ENCODE data around the gene GGT1. TPM values are rescaled to one million over a fixed set of nuclear protein-coding genes. Genes with fewer than 3 reads are reported as not detected.
"Not testable (repeated sequence)": the region's sequence is repeated elsewhere in the genome, so short reads cannot be mapped to it uniquely, and the experiment has no call there.

The GGT1 gene
- total RNA-seq, 4 donors from 2014 or later: 0.61 to 7.7 (median 1.2) TPM

DNA sequence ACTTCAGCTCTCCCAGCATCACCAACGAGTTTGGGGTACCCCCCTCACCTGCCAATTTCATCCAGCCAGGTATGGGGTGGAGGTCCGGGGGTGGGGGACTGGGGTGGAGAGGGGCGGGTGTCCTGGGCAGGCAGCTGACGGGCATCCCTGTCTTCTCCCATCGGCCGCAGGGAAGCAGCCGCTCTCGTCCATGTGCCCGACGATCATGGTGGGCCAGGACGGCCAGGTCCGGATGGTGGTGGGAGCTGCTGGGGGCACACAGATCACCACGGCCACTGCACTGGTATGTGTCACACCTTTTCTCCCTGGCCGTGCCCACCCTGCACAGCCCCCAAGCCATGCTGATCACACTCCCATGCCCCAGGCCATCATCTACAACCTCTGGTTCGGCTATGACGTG is 24.9 kb downstream of the GGT1 start:
- DNase-seq; H3K27ac ChIP-seq; H3K36me3 ChIP-seq; intact Hi-C loops (cut with DNase I); H3K9me3 ChIP-seq; H3K4me3 ChIP-seq; H3K27me3 ChIP-seq: not testable (repeated sequence)
- peaks cover 0 to 15% (median 0%) of the 10 kb centered on the region in 3 donors for H3K4me1 ChIP-seq
- no CpG with 5 or more reads among the region's 16 CpGs for WGBS, 2 donors

DNA sequence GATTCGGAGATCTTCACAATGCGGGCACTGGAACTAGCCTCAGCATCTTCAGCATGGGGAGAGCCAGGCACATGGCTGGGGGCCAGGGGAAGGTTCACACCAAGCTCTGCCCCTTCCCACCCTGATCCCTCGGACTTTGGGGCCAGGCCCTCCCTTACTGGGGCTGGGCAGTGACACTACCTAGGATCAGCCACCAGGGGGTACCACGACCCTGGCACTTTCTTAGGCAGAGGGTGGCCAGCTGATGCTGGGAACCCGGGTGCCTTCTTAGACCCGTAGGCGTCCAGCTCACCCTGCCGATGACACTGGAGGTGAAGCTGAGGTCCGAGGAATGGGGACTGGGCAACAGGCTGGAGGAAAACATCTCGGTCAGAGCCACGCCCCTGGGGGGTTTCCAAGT is 26.1 kb downstream of the GGT1 start:
- H3K27ac ChIP-seq; H3K9me3 ChIP-seq; H3K27me3 ChIP-seq; H3K4me3 ChIP-seq; H3K36me3 ChIP-seq; intact Hi-C loops (cut with DNase I); DNase-seq: not testable (repeated sequence)
- H3K4me1 ChIP-seq: peaks cover 0 to 15% (median 0%) of the 10 kb centered on the region in 3 donors
- WGBS, 2 donors: 48% methylated on average over 3 of the region's 11 CpGs; no CpG with 5 or more reads in 1 of the 2 donors
- TF ChIP-seq, protein P1, sequence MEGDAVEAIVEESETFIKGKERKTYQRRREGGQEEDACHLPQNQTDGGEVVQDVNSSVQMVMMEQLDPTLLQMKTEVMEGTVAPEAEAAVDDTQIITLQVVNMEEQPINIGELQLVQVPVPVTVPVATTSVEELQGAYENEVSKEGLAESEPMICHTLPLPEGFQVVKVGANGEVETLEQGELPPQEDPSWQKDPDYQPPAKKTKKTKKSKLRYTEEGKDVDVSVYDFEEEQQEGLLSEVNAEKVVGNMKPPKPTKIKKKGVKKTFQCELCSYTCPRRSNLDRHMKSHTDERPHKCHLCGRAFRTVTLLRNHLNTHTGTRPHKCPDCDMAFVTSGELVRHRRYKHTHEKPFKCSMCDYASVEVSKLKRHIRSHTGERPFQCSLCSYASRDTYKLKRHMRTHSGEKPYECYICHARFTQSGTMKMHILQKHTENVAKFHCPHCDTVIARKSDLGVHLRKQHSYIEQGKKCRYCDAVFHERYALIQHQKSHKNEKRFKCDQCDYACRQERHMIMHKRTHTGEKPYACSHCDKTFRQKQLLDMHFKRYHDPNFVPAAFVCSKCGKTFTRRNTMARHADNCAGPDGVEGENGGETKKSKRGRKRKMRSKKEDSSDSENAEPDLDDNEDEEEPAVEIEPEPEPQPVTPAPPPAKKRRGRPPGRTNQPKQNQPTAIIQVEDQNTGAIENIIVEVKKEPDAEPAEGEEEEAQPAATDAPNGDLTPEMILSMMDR (IDR thresholded peaks at IDR 0.05): peak in 5 of 6 experiments; percentile 20 to 52 (median 43)

DNA sequence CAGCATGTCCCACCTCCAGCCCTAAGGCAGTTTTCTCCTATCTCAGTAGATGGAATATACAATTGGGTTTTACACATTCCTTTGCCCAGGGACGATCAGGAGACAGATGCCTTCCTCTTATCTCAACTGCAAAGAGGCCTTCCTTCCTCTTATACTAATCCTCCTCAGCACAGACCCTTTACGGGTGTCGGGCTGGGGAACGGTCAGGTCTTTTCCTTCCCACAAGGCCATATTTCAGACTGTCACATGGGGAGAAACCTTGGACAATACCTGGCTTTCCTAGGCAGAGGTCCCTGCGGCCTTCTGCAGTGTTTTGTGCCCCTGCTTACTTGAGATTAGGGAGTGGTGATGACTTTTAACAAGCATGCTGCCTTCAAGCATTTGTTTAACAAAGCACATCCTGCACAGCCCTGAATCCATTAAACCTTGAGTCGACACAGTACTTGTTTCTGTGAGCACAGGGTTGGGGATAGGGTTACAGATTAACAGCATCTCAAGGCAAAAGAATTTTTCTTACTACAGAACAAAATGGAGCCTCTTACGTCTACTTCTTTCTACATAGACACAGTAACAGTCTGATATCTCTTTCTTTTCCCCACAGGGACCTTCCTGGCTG is 27.9 kb downstream of the GGT1 start:
- H3K4me3 ChIP-seq; H3K9me3 ChIP-seq; H3K36me3 ChIP-seq; H3K27ac ChIP-seq; DNase-seq; intact Hi-C loops (cut with DNase I); H3K27me3 ChIP-seq: not testable (repeated sequence)
- WGBS, 2 donors: 35 to 53% methylated on average over 7 of the region's 7 CpGs
- peaks cover 0 to 19% (median 0%) of the 10 kb centered on the region in 3 donors for H3K4me1 ChIP-seq

DNA sequence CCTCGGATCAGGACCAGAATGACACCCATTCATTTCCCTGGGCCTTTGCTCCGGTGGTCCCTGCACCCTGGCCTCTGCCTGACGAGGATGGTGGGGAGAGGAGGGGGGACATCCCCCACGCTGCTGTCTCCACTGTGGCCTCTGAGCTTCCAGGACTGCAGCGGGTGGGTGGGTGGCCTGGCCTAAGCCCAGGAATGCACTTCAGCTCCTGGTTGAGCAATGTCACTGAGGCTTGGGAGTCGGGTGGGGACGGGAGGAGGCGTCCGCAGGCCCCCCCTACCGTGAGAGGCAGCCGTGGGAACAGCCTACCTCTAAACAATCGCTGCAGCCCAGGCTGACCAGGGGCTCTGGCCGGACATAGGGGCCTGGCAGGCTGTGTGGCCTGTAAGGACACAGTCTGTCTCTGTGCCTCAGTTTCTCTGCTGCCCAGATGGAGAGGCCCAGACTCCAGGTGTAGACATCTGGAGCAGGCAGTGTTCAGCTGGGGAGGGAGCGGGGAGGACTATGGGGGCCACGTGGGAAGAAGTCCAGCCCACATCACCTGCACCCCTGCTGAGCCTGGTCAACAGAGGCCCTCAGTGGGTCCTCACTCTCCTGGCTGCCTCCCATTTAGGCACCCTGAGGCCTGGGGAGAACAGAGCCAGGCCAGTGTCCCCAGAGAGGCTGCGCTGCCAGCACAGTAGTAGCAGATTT is 28.6 kb downstream of the GGT1 start:
- H3K4me1 ChIP-seq: peaks cover 0 to 19% (median 0%) of the 10 kb centered on the region in 3 donors
- H3K27me3 ChIP-seq; H3K27ac ChIP-seq; DNase-seq; H3K36me3 ChIP-seq; intact Hi-C loops (cut with DNase I); H3K4me3 ChIP-seq; H3K9me3 ChIP-seq: not testable (repeated sequence)
- 43 to 80% methylated on average over 1 of the region's 16 CpGs for WGBS, 2 donors

DNA sequence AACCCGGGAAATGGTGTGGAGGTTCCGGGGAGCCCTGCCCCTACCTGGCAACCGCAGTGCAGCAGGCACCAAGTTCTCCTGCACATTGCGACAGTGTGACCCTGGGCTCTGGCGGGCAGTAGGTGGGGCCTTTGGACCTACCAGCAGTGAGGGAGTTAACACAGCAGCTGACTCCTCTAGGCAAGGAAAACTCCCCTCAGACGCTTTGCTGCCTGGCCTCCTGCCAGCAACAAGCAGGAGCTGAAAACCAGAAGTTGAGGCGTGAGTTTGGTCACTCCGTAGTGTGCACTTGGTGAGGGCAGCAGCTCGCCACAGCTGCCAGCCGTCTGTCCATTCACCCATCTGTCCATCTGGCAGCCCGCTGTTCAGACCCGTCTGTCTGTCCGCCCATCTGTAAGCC is 29.6 kb downstream of the GGT1 start:
- DNase-seq; H3K36me3 ChIP-seq; H3K4me3 ChIP-seq; intact Hi-C loops (cut with DNase I); H3K9me3 ChIP-seq; H3K27ac ChIP-seq; H3K27me3 ChIP-seq: not testable (repeated sequence)
- H3K4me1 ChIP-seq: peaks cover 0 to 19% (median 0%) of the 10 kb centered on the region in 3 donors
- WGBS, 2 donors: 18 to 24% methylated on average over 4 to 5 of the region's 13 CpGs

DNA sequence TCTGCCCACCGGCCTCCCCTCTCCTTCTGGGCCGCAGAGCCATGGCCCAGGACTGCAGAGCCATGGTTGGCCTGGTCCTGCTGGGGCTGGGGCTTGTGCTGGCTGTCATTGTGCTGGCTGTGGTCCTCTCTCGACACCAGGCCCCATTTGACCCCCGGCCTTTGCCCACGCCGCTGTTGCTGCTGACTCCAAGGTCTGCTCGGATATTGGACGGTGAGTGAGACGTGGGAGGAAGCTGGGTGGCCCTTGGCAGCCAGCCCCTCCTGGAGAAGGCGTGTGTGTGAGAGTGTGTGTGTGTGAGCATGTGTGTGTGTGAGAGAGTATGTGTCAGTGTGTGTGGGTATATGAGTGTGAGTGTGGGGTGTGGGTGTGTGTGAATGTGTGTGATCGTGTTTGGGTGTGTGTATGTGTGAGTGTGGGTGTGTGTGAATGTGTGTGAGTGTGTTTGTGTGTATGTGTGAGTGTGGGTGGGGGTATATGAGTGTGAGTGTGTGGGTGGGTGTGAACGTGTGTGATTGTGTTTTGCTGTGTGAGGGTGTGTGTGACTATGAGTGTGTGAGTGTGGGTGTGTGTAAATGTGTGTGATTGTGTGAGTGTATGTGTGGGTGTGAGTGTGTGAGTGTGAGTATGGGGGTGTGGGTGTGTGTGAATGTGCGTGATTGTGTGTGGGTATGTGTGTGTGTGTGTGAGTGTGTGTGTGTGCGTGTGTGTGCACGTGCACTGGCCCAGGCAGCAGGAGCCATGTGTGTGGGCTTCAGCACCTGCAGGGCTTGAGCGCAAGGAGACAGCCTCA is 30.4 kb downstream of the GGT1 start:
- H3K27me3 ChIP-seq; H3K27ac ChIP-seq; H3K4me3 ChIP-seq; H3K9me3 ChIP-seq; intact Hi-C loops (cut with DNase I); H3K36me3 ChIP-seq; DNase-seq: not testable (repeated sequence)
- H3K4me1 ChIP-seq: peaks cover 0 to 19% (median 0%) of the 10 kb centered on the region in 3 donors
- 53 to 61% methylated on average over 9 to 16 of the region's 16 CpGs for WGBS, 2 donors

DNA sequence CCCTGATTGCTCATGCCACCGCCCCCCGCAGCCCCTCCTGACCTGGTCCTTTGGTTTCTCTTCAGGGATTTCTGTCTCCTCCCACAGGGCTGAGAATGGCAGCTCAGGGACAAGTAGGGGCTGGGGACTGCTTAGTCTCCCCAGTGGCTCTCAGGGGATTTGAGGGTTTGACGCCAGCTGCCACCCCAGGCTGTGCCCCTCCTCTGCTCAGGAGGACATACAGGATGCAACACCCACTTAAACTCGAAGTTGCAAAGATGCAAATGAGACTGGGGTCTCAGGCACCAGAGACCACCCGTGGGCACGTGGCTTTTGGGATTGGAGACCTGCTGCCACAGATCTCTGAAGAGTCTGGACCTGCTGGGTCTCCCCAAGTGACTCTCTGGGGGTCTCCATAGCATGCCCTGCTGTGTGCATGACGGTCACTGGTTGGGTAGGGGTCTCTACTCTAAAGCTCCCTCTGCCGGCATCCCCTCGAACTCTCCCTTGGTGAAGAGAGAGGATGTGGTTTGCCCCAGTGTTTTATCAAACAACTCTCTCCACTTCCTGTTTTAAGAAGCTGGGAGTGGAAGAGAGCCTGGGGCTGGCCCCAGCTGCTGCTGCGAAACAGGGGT is 31.9 kb downstream of the GGT1 start:
- H3K9me3 ChIP-seq; H3K27ac ChIP-seq; intact Hi-C loops (cut with DNase I); H3K4me3 ChIP-seq; H3K27me3 ChIP-seq; H3K36me3 ChIP-seq; DNase-seq: not testable (repeated sequence)
- H3K4me1 ChIP-seq: peaks cover 0 to 19% (median 0%) of the 10 kb centered on the region in 3 donors
- WGBS, 2 donors: 40 to 50% methylated on average over 1 to 3 of the region's 10 CpGs

DNA sequence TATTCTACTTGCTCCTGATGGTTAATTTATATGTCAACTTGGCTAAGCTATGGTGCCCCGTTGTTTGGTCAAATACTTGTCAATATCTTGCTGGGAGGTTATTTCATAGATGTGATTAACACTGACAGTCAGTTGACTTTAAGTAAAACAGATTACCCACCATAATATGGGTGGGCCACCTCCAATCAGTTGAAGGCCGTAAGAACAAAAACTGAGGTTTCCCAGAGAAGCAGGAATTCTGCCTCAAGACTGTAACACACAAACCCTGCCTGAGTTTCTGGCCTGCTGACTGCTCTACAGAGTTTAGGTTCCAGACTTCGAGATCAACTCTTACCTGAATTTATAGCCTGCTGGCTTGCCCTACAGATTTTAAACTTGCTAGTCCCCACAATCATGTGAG is 33.5 kb downstream of the GGT1 start:
- H3K27me3 ChIP-seq; H3K36me3 ChIP-seq; intact Hi-C loops (cut with DNase I); DNase-seq; H3K9me3 ChIP-seq; H3K4me3 ChIP-seq; H3K27ac ChIP-seq: not testable (repeated sequence)
- WGBS, 2 donors: 80 to 96% methylated on average over 3 of the region's 3 CpGs
- peaks cover 0 to 15% (median 0%) of the 10 kb centered on the region in 3 donors for H3K4me1 ChIP-seq

DNA sequence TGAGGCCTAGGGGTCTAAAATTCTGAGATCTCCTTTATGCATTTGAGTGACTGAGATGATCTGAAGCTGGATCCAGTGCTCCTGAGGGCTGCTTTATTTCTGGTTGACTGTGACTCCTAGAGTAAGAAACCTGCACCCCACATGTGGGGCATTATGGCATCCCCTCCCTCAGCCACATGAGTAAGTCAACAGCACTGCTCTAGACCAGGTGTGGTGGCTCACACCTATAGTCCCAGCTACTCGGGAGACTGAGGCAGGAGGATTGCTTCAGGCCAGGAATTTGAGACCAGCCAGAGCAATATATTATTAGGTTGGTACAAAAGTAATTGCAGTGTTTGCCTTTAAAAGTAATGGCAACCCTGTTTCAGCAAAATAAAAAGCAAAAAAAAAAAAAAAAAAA is 39.3 kb downstream of the GGT1 start:
- H3K4me1 ChIP-seq; H3K36me3 ChIP-seq; H3K27ac ChIP-seq; H3K9me3 ChIP-seq; intact Hi-C loops (cut with DNase I); DNase-seq; H3K27me3 ChIP-seq; H3K4me3 ChIP-seq: not testable (repeated sequence)
- WGBS, 2 donors: 67% methylated on average over 1 of the region's 1 CpG; no CpG with 5 or more reads in 1 of the 2 donors

DNA sequence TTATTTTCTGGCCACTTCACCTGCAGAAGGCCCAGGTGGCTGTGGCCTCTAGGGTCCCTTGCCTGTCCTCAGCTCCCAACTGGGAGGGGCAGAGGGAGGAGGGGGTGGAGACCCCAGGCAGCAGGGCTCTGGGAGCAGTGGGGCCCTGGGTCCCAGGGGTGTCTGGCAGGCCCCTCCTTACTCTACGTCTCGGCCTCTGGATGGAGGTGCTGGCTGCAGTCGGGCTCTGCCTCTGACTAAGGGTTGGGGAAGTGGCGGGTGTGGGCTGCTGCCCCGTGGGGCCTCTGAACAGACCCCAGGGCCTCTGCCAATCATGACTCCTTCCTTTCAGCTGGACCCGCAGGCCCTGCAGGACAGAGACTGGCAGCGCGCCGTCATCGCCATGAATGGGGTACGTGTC is 41.4 kb downstream of the GGT1 start:
- no CpG with 5 or more reads among the region's 11 CpGs for WGBS, 2 donors
- H3K36me3 ChIP-seq; H3K4me3 ChIP-seq; H3K27ac ChIP-seq; H3K4me1 ChIP-seq; H3K9me3 ChIP-seq; H3K27me3 ChIP-seq; intact Hi-C loops (cut with DNase I); DNase-seq: not testable (repeated sequence)

DNA sequence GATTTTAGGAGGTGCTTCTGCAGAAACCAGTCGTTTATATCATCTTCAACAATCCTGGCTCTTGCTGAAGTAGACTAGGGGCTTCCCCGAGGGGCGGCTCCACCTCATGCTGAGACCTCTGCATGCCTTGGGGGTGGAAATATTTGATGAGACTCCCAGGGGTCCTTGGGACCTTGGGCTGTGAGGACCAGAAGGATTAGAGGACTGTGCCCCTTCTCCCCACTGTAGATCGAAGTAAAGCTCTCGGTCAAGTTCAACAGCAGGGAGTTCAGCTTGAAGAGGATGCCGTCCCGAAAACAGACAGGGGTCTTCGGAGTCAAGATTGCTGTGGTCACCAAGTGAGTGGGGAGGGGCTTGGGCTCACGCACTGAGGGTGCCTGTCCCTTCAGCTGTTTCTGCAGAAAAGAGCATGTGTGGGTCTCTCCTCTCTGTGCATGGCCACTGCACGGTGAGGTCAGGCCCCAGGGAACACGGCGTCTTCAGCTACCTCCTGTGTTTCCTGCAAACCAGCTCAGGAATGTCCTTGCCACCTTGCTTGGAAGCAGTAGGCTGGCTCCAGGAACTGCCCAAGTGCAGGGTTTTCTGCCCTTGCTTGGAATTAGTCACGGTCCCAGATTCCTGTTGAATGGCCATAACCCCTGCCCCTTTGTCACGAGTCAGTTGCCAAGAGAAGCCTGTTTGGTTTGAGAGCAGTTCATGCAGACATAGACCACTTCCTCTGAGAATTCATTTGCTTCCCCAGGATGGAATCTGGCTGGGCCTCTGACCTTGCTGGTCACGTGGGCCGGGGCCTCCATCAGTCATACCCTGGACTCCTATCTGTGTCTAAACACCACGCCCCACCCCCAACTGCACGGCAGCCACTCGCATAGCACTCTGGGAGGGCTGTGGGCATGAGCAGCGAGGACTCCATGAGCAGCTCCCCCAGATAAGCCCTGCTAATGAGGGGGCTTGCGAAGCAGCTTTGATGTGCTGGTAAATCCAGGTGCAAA is 42.7 kb downstream of the GGT1 start:
- not testable (repeated sequence) for DNase-seq

More for the DNA sequence above, 42.7 kb downstream of the GGT1 start:
- H3K4me3 ChIP-seq; H3K9me3 ChIP-seq; H3K27me3 ChIP-seq; intact Hi-C loops (cut with DNase I); H3K27ac ChIP-seq; H3K4me1 ChIP-seq; H3K36me3 ChIP-seq: not testable (repeated sequence)
- 67 to 80% methylated on average over 1 of the region's 21 CpGs for WGBS, 2 donors
